HEK293 (cell line): ENCODE data around the gene ASMT.

ENCODE experiments used
- CTCF ChIA-PET: fragments of 350-600 bp; formaldehyde crosslinking; extraction: SDS; loops from one replicate; lab custom pipeline; 2021; ENCODE audit warnings: antibody characterized with exemption; lab: Yijun Ruan, JAX
- POLR2A ChIA-PET: fragments of 300-600 bp; formaldehyde crosslinking; extraction: SDS; loops from one replicate; lab custom pipeline; 2020; ENCODE audit warnings: antibody characterized with exemption, inconsistent platforms; lab: Yijun Ruan, JAX
- H3K27ac ChIP-seq: fragments of 200-500 bp; sonication (Bioruptor generic); 2 replicates; pipeline ENCODE4 v1.5.1; 2014; ENCODE audit warnings: low read depth, low read length, control low read depth, inconsistent platforms; ENCODE audit errors: extremely low read depth
- H3K36me3 ChIP-seq, 2 experiments: fragments of 200-500 bp in 1 of 2; sonication (Bioruptor generic) in 1 of 2; 1 replicate in 1 of 2; 2 replicates in 1 of 2; pipeline ENCODE4 v1.5.1; 2014 to 2017; ENCODE audit warnings: inconsistent platforms in 2 of 2, low read length in 2 of 2; ENCODE audit not compliant: control insufficient read depth in 2 of 2, insufficient read depth in 1 of 2
- H3K4me1 ChIP-seq: fragments of 200-500 bp; sonication (Bioruptor generic); 2 replicates; pipeline ENCODE4 v1.5.1; 2014; ENCODE audit warnings: mild to moderate bottlenecking, low read length, inconsistent platforms; ENCODE audit not compliant: control insufficient read depth, insufficient read depth
- H3K4me3 ChIP-seq: 2 replicates; pipeline ENCODE4 v1.5.1; 2011; ENCODE audit warnings: low read depth, mild to moderate bottlenecking, control low read depth, low read length, moderate library complexity
- H3K9me3 ChIP-seq: fragments of 200-500 bp; sonication (Bioruptor generic); 2 replicates; pipeline ENCODE4 v1.5.1; 2014; ENCODE audit warnings: low read depth, low read length, inconsistent platforms; ENCODE audit not compliant: control insufficient read depth, insufficient read depth
- FEZF1 ChIP-seq: fragments of 450-650 bp; formaldehyde crosslinking; IDR thresholded peaks from 2 replicates; pipeline ENCODE4 v1.5.1; 2016; ENCODE audit warnings: missing biosample characterization, missing genetic modification characterization
- GLIS2 ChIP-seq: fragments of 450-650 bp; formaldehyde crosslinking; IDR thresholded peaks from 2 replicates; pipeline ENCODE4 v1.5.1; 2016; ENCODE audit warnings: missing biosample characterization, missing genetic modification characterization
- HOXC10 ChIP-seq: sonication (generic); formaldehyde crosslinking; IDR thresholded peaks from 2 replicates; pipeline ENCODE4 v1.8.1; 2023; ENCODE audit warnings: mild to moderate bottlenecking, missing genetic modification reagents
- SP7 ChIP-seq: fragments of 450-650 bp; formaldehyde crosslinking; IDR thresholded peaks from 2 replicates; pipeline ENCODE4 v1.5.1; 2016; ENCODE audit warnings: missing biosample characterization, missing genetic modification characterization
- TCF7L2 ChIP-seq: IDR thresholded peaks from 2 replicates; pipeline ENCODE4 v1.6.1; 2011; ENCODE audit warnings: low read depth, mild to moderate bottlenecking, inconsistent platforms, low read length, moderate library complexity, borderline replicate concordance
- ZNF133 ChIP-seq: fragments of 450-650 bp; formaldehyde crosslinking; IDR thresholded peaks from 2 replicates; pipeline ENCODE4 v1.5.1; 2016; ENCODE audit warnings: missing biosample characterization, missing genetic modification characterization
- ZNF157 ChIP-seq: fragments of 450-650 bp; formaldehyde crosslinking; IDR thresholded peaks from 2 replicates; pipeline ENCODE4 v1.5.1; 2016; ENCODE audit warnings: missing biosample characterization, missing genetic modification characterization
- ZNF23 ChIP-seq: fragments of 450-650 bp; formaldehyde crosslinking; IDR thresholded peaks from 2 replicates; pipeline ENCODE4 v1.5.1; 2016; ENCODE audit warnings: missing biosample characterization, missing genetic modification characterization, borderline replicate concordance
- ZNF311 ChIP-seq: fragments of 450-650 bp; formaldehyde crosslinking; IDR thresholded peaks from 2 replicates; pipeline ENCODE4 v1.5.1; 2017; ENCODE audit warnings: missing biosample characterization, missing genetic modification characterization, borderline replicate concordance
- ZNF473 ChIP-seq: fragments of 450-650 bp; formaldehyde crosslinking; IDR thresholded peaks from 2 replicates; pipeline ENCODE4 v1.5.1; 2017; ENCODE audit warnings: missing biosample characterization, missing genetic modification characterization
- ZNF561 ChIP-seq: fragments of 450-650 bp; IDR thresholded peaks from 2 replicates; pipeline ENCODE4 v1.5.1; 2018; ENCODE audit warnings: missing biosample characterization, missing genetic modification characterization, borderline replicate concordance
- ZNF600 ChIP-seq: fragments of 450-650 bp; formaldehyde crosslinking; IDR thresholded peaks from 2 replicates; pipeline ENCODE4 v1.5.1; 2016; ENCODE audit warnings: missing biosample characterization, missing genetic modification characterization
- ZNF747 ChIP-seq: fragments of 450-650 bp; formaldehyde crosslinking; IDR thresholded peaks from 2 replicates; pipeline ENCODE4 v1.5.1; 2016; ENCODE audit warnings: missing biosample characterization, missing genetic modification characterization
- TF ChIP-seq, protein P1 (sequence below): fragments of 450-650 bp; formaldehyde crosslinking; IDR thresholded peaks from 2 replicates; pipeline ENCODE4 v1.5.1; 2016; ENCODE audit warnings: missing biosample characterization, missing genetic modification characterization
- TF ChIP-seq, protein P2 (sequence below): fragments of 450-650 bp; formaldehyde crosslinking; IDR thresholded peaks from 2 replicates; pipeline ENCODE4 v1.5.1; 2016; ENCODE audit warnings: missing biosample characterization, missing genetic modification characterization
- TF ChIP-seq, protein P3 (sequence below): fragments of 450-650 bp; formaldehyde crosslinking; IDR thresholded peaks from 2 replicates; pipeline ENCODE4 v1.5.1; 2016; ENCODE audit warnings: missing biosample characterization, missing genetic modification characterization

ASMT gene

DNA sequence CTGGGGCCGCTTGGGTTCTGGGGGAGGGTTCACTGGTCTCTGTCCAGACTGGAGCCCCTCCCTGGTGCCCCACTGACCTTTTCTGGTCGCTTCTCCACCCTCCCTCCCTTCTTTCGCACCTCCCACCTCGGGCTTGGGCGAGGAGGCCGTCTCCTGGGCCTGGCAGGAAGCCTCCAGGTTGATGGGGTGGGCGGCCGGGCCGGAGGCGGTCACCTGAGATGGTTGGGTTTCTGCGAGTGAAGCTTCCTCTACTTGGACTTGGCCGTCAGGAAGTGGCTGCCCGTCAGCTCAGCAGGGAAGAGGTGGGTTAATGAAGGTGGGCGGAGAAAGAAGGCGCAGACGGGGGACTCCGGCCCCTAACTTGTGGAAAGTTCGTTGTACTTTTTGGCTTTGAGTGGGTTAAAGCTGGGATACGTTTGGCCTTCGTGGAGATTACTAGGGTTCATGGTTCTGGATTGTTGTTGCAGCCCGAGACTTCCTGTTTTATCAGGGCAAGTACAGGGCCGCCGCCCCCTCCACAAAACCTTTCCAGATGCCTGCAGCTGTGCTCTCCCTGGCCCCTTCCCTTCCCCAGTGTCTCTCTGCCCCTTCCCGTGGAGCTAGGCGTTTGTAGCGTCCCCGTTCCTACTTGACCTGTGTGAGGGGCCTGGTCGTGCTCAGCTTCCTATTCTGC is 22.3 kb upstream of the ASMT start (continued):
- TF ChIP-seq, protein P1, sequence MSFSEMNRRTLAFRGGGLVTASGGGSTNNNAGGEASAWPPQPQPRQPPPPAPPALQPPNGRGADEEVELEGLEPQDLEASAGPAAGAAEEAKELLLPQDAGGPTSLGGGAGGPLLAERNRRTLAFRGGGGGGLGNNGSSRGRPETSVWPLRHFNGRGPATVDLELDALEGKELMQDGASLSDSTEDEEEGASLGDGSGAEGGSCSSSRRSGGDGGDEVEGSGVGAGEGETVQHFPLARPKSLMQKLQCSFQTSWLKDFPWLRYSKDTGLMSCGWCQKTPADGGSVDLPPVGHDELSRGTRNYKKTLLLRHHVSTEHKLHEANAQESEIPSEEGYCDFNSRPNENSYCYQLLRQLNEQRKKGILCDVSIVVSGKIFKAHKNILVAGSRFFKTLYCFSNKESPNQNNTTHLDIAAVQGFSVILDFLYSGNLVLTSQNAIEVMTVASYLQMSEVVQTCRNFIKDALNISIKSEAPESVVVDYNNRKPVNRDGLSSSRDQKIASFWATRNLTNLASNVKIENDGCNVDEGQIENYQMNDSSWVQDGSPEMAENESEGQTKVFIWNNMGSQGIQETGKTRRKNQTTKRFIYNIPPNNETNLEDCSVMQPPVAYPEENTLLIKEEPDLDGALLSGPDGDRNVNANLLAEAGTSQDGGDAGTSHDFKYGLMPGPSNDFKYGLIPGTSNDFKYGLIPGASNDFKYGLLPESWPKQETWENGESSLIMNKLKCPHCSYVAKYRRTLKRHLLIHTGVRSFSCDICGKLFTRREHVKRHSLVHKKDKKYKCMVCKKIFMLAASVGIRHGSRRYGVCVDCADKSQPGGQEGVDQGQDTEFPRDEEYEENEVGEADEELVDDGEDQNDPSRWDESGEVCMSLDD (tag by site-specific recombination), result no peak
- no peak for TF ChIP-seq ZNF311
- 0 out of 2 replicates have a peak, but pooled peaks have one; percentile 22 for TF ChIP-seq ZNF600 (tag by site-specific recombination)
- 0 out of 2 replicates have a peak, but pooled peaks have one; percentile 29 for TF ChIP-seq HOXC10 (CRISPR knock-in tag)
- TF ChIP-seq, protein P2, sequence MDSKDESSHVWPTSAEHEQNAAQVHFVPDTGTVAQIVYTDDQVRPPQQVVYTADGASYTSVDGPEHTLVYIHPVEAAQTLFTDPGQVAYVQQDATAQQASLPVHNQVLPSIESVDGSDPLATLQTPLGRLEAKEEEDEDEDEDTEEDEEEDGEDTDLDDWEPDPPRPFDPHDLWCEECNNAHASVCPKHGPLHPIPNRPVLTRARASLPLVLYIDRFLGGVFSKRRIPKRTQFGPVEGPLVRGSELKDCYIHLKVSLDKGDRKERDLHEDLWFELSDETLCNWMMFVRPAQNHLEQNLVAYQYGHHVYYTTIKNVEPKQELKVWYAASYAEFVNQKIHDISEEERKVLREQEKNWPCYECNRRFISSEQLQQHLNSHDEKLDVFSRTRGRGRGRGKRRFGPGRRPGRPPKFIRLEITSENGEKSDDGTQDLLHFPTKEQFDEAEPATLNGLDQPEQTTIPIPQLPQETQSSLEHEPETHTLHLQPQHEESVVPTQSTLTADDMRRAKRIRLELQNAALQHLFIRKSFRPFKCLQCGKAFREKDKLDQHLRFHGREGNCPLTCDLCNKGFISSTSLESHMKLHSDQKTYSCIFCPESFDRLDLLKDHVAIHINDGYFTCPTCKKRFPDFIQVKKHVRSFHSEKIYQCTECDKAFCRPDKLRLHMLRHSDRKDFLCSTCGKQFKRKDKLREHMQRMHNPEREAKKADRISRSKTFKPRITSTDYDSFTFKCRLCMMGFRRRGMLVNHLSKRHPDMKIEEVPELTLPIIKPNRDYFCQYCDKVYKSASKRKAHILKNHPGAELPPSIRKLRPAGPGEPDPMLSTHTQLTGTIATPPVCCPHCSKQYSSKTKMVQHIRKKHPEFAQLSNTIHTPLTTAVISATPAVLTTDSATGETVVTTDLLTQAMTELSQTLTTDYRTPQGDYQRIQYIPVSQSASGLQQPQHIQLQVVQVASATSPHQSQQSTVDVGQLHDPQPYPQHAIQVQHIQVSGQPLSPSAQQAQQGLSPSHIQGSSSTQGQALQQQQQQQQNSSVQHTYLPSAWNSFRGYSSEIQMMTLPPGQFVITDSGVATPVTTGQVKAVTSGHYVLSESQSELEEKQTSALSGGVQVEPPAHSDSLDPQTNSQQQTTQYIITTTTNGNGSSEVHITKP, result peak; percentile 88
- TF ChIP-seq FEZF1 (tag by site-specific recombination), result no peak
- TF ChIP-seq ZNF561 (tag by site-specific recombination), result no peak
- TF ChIP-seq ZNF157 (tag by site-specific recombination), result no peak
- no peak for TF ChIP-seq SP7 (tag by site-specific recombination)
- 0 out of 2 replicates have a peak, but pooled peaks have one; percentile 12 for TF ChIP-seq GLIS2 (tag by site-specific recombination)

DNA sequence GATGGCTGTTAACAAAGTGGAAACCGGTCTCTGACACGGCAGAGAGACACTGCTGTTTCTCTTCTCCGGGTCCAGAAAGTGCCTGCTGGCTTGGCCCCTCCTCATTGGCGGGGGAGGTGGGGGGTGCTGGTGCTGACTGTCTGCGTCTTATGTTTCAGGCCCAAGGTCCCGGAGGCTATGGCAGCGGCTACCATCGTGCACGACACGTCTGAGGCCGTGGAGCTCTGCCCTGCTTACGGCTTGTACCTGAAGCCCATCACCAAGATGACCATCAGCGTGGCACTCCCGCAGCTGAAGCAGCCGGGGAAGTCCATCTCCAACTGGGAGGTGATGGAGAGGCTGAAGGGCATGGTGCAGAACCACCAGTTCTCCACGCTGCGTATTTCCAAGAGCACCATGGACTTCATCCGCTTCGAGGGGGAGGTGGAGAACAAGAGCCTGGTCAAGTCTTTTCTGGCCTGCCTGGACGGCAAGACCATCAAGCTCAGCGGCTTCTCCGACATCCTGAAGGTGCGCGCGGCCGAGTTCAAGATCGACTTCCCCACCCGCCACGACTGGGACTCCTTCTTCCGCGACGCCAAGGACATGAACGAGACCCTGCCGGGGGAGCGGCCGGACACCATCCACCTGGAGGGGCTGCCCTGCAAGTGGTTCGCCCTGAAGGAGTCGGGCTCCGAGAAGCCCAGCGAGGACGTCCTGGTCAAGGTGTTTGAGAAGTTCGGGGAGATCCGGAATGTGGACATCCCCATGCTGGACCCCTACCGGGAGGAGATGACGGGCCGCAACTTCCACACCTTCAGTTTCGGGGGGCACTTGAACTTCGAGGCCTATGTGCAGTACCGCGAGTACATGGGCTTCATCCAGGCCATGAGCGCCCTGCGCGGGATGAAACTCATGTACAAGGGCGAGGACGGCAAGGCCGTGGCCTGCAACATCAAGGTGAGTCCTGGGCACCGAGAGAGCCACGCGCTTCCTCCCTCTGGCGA is 21.3 kb upstream of the ASMT start:
- Histone ChIP-seq H3K36me3 (peaks cover 18 to 52% of the 10 kb centered on the region in 2 experiments; a peak in 2 of 3 replicates), H3K4me3 (no peak overlapping the region), H3K4me1 (no peaks in the 10 kb centered on the region), H3K9me3 (no peaks in the 10 kb centered on the region)
- CTCF ChIA-PET, result no interaction called here
- POLR2A ChIA-PET, result no interaction called here
- TF ChIP-seq ZNF23 (no peak), ZNF747 (no peak), ZNF133 (tag by site-specific recombination) (no peak), ZNF473 (tag by site-specific recombination) (no peak), TCF7L2 (no peak)
- TF ChIP-seq, protein P3, sequence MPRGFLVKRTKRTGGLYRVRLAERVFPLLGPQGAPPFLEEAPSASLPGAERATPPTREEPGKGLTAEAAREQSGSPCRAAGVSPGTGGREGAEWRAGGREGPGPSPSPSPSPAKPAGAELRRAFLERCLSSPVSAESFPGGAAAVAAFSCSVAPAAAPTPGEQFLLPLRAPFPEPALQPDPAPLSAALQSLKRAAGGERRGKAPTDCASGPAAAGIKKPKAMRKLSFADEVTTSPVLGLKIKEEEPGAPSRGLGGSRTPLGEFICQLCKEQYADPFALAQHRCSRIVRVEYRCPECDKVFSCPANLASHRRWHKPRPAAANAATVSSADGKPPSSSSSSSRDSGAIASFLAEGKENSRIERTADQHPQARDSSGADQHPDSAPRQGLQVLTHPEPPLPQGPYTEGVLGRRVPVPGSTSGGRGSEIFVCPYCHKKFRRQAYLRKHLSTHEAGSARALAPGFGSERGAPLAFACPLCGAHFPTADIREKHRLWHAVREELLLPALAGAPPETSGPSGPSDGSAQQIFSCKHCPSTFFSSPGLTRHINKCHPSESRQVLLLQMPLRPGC (tag by site-specific recombination), result no peak
- TF ChIP-seq, all 188 proteins: peak for 0
- H3K27ac ChIP-seq, result no peak overlapping the region
